ENCODE results near the gene SLC6A5. TPM values are rescaled to one million over a fixed set of nuclear protein-coding genes. Genes with fewer than 3 reads are reported as not detected.

The SLC6A5 gene
- total RNA-seq, 1 donor from 2014 or later: not detected

DNA sequence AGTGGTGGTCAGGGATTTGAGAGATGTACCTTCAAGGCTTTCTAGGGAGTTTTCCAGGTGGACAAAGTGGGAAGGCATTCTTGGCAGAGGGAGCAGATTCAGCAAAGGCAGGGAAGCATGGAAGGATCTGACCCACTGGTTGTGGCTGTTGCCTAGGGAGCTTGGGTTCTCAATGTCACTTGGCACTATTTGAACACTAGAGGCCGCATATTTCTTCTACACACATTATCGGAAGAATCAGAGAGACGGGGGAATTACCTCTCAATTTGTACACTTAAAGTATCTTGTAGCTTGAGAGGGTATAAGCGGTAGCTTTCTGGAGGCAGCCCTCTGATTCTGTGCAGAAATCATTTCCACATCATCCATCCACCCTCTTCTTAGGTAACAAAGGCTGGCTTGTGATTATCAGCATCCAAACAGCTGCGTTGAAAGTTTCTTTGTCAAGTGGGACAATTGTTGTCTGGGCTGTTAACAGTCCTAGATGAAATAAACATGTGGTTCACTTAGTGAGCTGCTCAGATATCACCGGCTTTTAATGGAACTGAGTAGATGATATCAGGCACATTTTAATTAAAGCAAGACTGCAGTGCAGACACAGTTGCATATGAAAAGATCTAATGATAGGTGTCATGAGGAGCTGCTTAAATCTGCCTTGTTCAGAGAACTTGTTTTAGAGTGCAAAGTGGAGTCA lies 72.6 kb downstream of the SLC6A5 start:
- TF ChIP-seq, protein P1, sequence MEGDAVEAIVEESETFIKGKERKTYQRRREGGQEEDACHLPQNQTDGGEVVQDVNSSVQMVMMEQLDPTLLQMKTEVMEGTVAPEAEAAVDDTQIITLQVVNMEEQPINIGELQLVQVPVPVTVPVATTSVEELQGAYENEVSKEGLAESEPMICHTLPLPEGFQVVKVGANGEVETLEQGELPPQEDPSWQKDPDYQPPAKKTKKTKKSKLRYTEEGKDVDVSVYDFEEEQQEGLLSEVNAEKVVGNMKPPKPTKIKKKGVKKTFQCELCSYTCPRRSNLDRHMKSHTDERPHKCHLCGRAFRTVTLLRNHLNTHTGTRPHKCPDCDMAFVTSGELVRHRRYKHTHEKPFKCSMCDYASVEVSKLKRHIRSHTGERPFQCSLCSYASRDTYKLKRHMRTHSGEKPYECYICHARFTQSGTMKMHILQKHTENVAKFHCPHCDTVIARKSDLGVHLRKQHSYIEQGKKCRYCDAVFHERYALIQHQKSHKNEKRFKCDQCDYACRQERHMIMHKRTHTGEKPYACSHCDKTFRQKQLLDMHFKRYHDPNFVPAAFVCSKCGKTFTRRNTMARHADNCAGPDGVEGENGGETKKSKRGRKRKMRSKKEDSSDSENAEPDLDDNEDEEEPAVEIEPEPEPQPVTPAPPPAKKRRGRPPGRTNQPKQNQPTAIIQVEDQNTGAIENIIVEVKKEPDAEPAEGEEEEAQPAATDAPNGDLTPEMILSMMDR (IDR thresholded peaks at IDR 0.05; ENCODE audit: unreplicated experiment): no peak
- H3K9me3 Mint-ChIP-seq: no peaks in the 10 kb centered on the region
- H3K4me1 Mint-ChIP-seq: peaks cover 11% of the 10 kb centered on the region
- peaks cover 95% of the 10 kb centered on the region for H3K27me3 Mint-ChIP-seq (ENCODE audit: low read depth)
- H3K27ac Mint-ChIP-seq: no peak overlapping the region
- no peaks in the 10 kb centered on the region for H3K36me3 Mint-ChIP-seq
- H3K4me3 Mint-ChIP-seq: no peak overlapping the region
- no peak for DNase-seq (ENCODE audit: low spot score in 2 of 2, unreplicated experiment in 2 of 2)

DNA sequence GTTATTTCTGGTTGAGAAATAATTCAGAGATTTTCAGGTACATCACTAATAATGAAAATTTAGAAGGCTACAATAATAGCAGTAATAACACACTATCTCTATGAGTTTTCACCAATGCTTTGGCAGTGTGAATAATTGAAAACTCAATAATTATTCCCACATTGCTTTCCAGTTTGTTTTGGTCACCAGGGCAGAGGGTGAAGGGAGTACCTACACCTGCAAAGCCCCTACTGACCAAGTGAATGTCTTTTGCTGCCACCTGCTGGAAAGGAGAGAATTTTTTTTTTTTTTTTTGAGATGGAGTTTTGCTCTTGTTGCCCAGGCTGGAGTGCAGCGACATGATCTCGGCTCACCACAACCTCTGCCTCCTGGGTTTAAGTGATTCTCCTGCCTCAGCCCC lies 73.2 kb downstream of the SLC6A5 start:
- Mint-ChIP-seq H3K36me3 (no peaks in the 10 kb centered on the region), H3K4me3 (no peak overlapping the region), H3K27ac (no peak overlapping the region), H3K4me1 (peaks cover 11% of the 10 kb centered on the region), H3K27me3 (ENCODE audit: low read depth) (peaks cover 94% of the 10 kb centered on the region), H3K9me3 (no peaks in the 10 kb centered on the region)
- no peak for DNase-seq (ENCODE audit: low spot score in 2 of 2, unreplicated experiment in 2 of 2)
- TF ChIP-seq, protein P1 (IDR thresholded peaks at IDR 0.05; ENCODE audit: unreplicated experiment): no peak

DNA sequence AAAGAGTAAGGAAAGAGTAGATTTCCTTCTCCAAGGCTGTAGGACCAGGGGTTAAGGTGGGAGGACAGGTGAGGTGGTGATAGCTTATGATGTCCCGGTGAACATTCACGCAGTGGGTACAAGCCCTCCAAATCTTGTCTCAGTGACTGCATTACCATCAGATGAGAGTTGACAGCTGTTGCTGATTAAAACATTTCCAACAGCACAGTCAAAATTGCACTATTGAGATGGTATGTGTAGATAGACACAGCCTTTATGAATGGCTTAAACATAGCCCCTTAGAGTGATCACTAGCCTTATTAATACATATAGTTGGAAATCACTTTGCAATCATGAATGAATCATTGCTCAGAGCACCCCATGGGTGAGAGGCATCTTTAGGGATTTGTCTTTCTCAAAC lies 77.2 kb downstream of the SLC6A5 start:
- Mint-ChIP-seq H3K27me3 (ENCODE audit: low read depth) (peaks cover 74% of the 10 kb centered on the region), H3K36me3 (no peaks in the 10 kb centered on the region), H3K9me3 (peaks cover 3% of the 10 kb centered on the region), H3K4me1 (no peaks in the 10 kb centered on the region), H3K27ac (no peak overlapping the region), H3K4me3 (no peak overlapping the region)
- TF ChIP-seq, protein P1 (IDR thresholded peaks at IDR 0.05; ENCODE audit: unreplicated experiment): no peak
- no peak for DNase-seq (ENCODE audit: low spot score in 2 of 2, unreplicated experiment in 2 of 2)

DNA sequence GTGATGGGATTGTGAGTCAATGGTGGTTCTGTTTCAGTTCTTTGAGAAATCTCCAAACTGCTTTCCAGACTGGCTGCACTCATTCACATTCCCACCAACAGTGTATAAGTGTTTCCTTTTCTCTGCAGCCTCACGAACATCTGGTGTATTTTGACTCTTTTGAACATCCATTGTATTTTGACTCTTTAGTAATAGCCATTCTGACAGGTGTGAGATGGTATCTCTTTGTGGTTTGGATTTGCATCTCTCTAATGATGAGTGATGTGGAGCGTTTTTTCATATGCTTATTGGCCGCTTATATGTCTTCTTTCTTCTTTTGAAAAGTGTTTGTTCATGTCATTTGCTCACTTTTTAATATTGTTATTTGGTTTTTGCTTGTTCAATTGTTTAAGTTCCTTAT lies 89.4 kb downstream of the SLC6A5 start:
- peaks cover 5% of the 10 kb centered on the region for H3K9me3 Mint-ChIP-seq
- no peak overlapping the region for H3K27ac Mint-ChIP-seq
- TF ChIP-seq, protein P1 (IDR thresholded peaks at IDR 0.05; ENCODE audit: unreplicated experiment): no peak
- no peak for DNase-seq (ENCODE audit: low spot score in 2 of 2, unreplicated experiment in 2 of 2)
- no peak overlapping the region for H3K4me3 Mint-ChIP-seq
- no peaks in the 10 kb centered on the region for H3K4me1 Mint-ChIP-seq
- H3K36me3 Mint-ChIP-seq: no peaks in the 10 kb centered on the region
- peaks cover 5% of the 10 kb centered on the region for H3K27me3 Mint-ChIP-seq (ENCODE audit: low read depth)

DNA sequence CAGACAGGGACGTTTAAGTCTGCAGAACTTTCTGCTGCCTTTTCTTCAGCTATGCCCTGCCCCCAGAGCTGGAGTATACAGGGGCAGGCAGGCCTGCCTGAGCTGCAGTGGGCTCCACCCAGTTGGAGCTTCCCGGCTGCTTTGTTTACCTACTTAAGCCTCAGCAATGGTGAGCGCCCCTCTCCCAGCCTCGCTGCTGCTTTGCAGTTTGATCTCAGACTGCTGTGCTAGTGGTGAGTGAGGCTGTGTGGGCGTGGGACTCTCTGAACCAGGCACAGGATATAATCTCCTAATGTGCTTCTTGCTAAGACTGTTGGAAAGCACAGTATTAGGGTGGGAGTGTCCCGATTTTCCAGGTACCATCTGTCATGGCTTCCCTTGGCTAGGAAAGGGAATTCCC lies 108.5 kb downstream of the SLC6A5 start:
- no peak for DNase-seq (ENCODE audit: low spot score in 2 of 2, unreplicated experiment in 2 of 2)
- TF ChIP-seq, protein P1 (IDR thresholded peaks at IDR 0.05; ENCODE audit: unreplicated experiment): no peak
- no peak overlapping the region for H3K4me3 Mint-ChIP-seq
- H3K36me3 Mint-ChIP-seq: no peaks in the 10 kb centered on the region
- H3K4me1 Mint-ChIP-seq: no peaks in the 10 kb centered on the region
- H3K27me3 Mint-ChIP-seq (ENCODE audit: low read depth): peaks cover 2% of the 10 kb centered on the region
- peaks cover 21% of the 10 kb centered on the region for H3K9me3 Mint-ChIP-seq
- no peak overlapping the region for H3K27ac Mint-ChIP-seq

Other genes starting within 250 kb of the SLC6A5 start
- gene HTATIP2, start 235.9 kb upstream of the SLC6A5 start, total RNA-seq: 9.8 to 11.1 TPM (median 10.8 TPM) in 3 replicates
- gene PRMT3, start 211.9 kb upstream of the SLC6A5 start, total RNA-seq: 18.9 to 19.5 TPM (median 19.2 TPM) in 3 replicates
- gene NELL1, start 70.0 kb downstream of the SLC6A5 start, total RNA-seq: 1.7 to 2.8 TPM (median 2.6 TPM) in 3 replicates